HEK293T (cell line): Measurements from ENCODE around the gene CNKSR1.

ENCODE experiments used
- CTCF ChIA-PET: fragments of 350-600 bp; formaldehyde crosslinking; extraction: SDS; loops from one replicate; lab custom pipeline; 2021; ENCODE audit warnings: antibody characterized with exemption, inconsistent platforms; lab: Yijun Ruan, JAX
- POLR2A ChIA-PET: fragments of 350-600 bp; formaldehyde crosslinking; extraction: SDS; loops from one replicate; lab custom pipeline; 2020; ENCODE audit warnings: antibody characterized with exemption, inconsistent platforms; lab: Yijun Ruan, JAX
- DNase-seq: peaks from one replicate; pipeline ENCODE4 v3.0.0; 2012; ENCODE audit warnings: mixed read lengths; ENCODE audit errors: extremely low spot score
- ARNT ChIP-seq: fragments of 450-650 bp; IDR thresholded peaks from 2 replicates; pipeline ENCODE4 v1.6.1; 2017; ENCODE audit warnings: mild to moderate bottlenecking
- BHLHE40 ChIP-seq: fragments of 450-650 bp; IDR thresholded peaks from 2 replicates; pipeline ENCODE4 v1.6.1; 2016; ENCODE audit warnings: mild to moderate bottlenecking, moderate library complexity, borderline replicate concordance
- CTBP1 ChIP-seq: fragments of 450-650 bp; IDR thresholded peaks from 2 replicates; pipeline ENCODE4 v1.6.1; 2016; ENCODE audit warnings: borderline replicate concordance
- ELF4 ChIP-seq: fragments of 450-650 bp; IDR thresholded peaks from 2 replicates; pipeline ENCODE4 v1.6.1; 2017; ENCODE audit warnings: antibody characterized with exemption
- FOXA1 ChIP-seq: fragments of 450-650 bp; IDR thresholded peaks from 2 replicates; pipeline ENCODE4 v1.6.1; 2016; ENCODE audit warnings: mild to moderate bottlenecking
- FOXK2 ChIP-seq: fragments of 450-650 bp; IDR thresholded peaks from 2 replicates; pipeline ENCODE4 v1.6.1; 2016; ENCODE audit warnings: mild to moderate bottlenecking
- FOXM1 ChIP-seq: fragments of 450-650 bp; IDR thresholded peaks from 2 replicates; pipeline ENCODE4 v1.6.1; 2017; ENCODE audit warnings: mild to moderate bottlenecking, borderline replicate concordance
- HDGF ChIP-seq: fragments of 450-650 bp; IDR thresholded peaks from 2 replicates; pipeline ENCODE4 v1.6.1; 2017; ENCODE audit warnings: antibody characterized with exemption, borderline replicate concordance
- L3MBTL2 ChIP-seq: fragments of 450-650 bp; conservative IDR thresholded peaks from 2 replicates; pipeline ENCODE4 v1.6.1; 2016; ENCODE audit warnings: mild to moderate bottlenecking
- LEF1 ChIP-seq: fragments of 450-650 bp; IDR thresholded peaks from 2 replicates; pipeline ENCODE4 v1.6.1; 2017; ENCODE audit warnings: mild to moderate bottlenecking, borderline replicate concordance
- NFRKB ChIP-seq: fragments of 450-650 bp; IDR thresholded peaks from 2 replicates; pipeline ENCODE4 v1.6.1; 2016; ENCODE audit warnings: mild to moderate bottlenecking, moderate library complexity
- PKNOX1 ChIP-seq: fragments of 450-650 bp; IDR thresholded peaks from 2 replicates; pipeline ENCODE4 v1.6.1; 2016
- SP1 ChIP-seq: fragments of 450-650 bp; IDR thresholded peaks from 2 replicates; pipeline ENCODE4 v1.6.1; 2017
- SUZ12 ChIP-seq: fragments of 450-650 bp; IDR thresholded peaks from 2 replicates; pipeline ENCODE4 v1.6.1; 2016; ENCODE audit warnings: mild to moderate bottlenecking
- TARDBP ChIP-seq: fragments of 450-650 bp; IDR thresholded peaks from 2 replicates; pipeline ENCODE4 v1.6.1; 2016
- ZNF384 ChIP-seq: fragments of 450-650 bp; IDR thresholded peaks from 2 replicates; pipeline ENCODE4 v1.6.1; 2016

Gene CNKSR1

GRCh38 chr1:26169198-26169554 lies 8.1 kb upstream of the CNKSR1 start:
- no peak for TF ChIP-seq FOXK2
- no peak for DNase-seq
- CTCF ChIA-PET: interaction anchor here (0.6 to 2.2 kb wide), 13 partner anchors 9 to 230 kb away, joined by 3 to 8 read pairs (median 3); partner anchors contain the start of gene CEP85
- POLR2A ChIA-PET: interaction anchor here (0.9 to 2.0 kb wide), 10 partner anchors 10 to 125 kb away, joined by 3 to 19 read pairs (median 5); partner anchors contain the start of genes CATSPER4, CEP85 and FAM110D

- CTCF ChIA-PET: interaction anchor here (0.5 to 2.2 kb wide), 15 partner anchors 8 to 230 kb away, joined by 3 to 8 read pairs (median 3); partner anchors contain the start of gene CEP85
- POLR2A ChIA-PET: interaction anchor here (0.9 to 2.0 kb wide), 10 partner anchors 10 to 126 kb away, joined by 3 to 19 read pairs (median 5); partner anchors contain the start of genes CATSPER4, CEP85 and FAM110D
- TF ChIP-seq ELF4 (peak; percentile 87), FOXM1 (no peak), BHLHE40 (no peak), ZNF384 (no peak), FOXK2 (no peak), L3MBTL2 (peak; percentile 53; the same call in 1 of the 2 replicates), HDGF (no peak), ARNT (peak; percentile 11; the same call in 1 of the 2 replicates), SUZ12 (no peak), PKNOX1 (0 out of 2 replicates have a peak, but pooled peaks have one; percentile 19), TARDBP (peak; percentile 77), CTBP1 (no peak), NFRKB (no peak), SP1 (no peak), FOXA1 (no peak), LEF1 (no peak; the same call in 1 of the 2 replicates)
- peak; percentile 99 for DNase-seq
These were observed 7.4 kb upstream of the CNKSR1 start, which contains the start of gene ZNF593 for GRCh38 chr1:26169669-26170471. ZNF593 (plus strand) TSS chr1:26169908; CDS start chr1:26169984, 76 bp downstream.

GRCh38 chr1:26170472-26170821 lies 6.8 kb upstream of the CNKSR1 start:
- POLR2A ChIA-PET: interaction anchor here (1.4 to 2.0 kb wide), 6 partner anchors 9 to 126 kb away, joined by 4 to 19 read pairs (median 7); partner anchors contain the start of genes CATSPER4 and CEP85
- CTCF ChIA-PET: interaction anchor here (1.2 to 2.2 kb wide), 4 partner anchors 39 to 134 kb away, joined by 3 to 8 read pairs (median 6); partner anchors contain the start of gene CEP85
- DNase-seq: no peak
- TF ChIP-seq SP1 (no peak), CTBP1 (no peak), NFRKB (no peak), LEF1 (no peak), FOXK2 (no peak), PKNOX1 (no peak), HDGF (no peak), BHLHE40 (no peak)

- ChIA-PET CTCF (no interaction called here), POLR2A (interaction anchor here (1.1 to 2.0 kb wide), 3 partner anchors 16 to 60 kb away, joined by 3 to 6 read pairs (median 4); no protein-coding TSS in a partner anchor)
- DNase-seq: no peak
- TF ChIP-seq FOXA1 (no peak), FOXM1 (no peak), HDGF (no peak)
These were observed 5.9 kb upstream of the CNKSR1 start, which contains the start of gene ZNF593OS for GRCh38 chr1:26171084-26172072. ZNF593OS (minus strand) TSS chr1:26171832; CDS start chr1:26171661, 171 bp downstream.

GRCh38 chr1:26175346-26175745 lies 1.9 kb upstream of the CNKSR1 start:
- DNase-seq: no peak
- POLR2A ChIA-PET: no interaction called here
- TF ChIP-seq FOXK2 (no peak), NFRKB (no peak), SUZ12 (no peak), ELF4 (no peak), L3MBTL2 (no peak), LEF1 (no peak), BHLHE40 (no peak), HDGF (no peak), SP1 (no peak), ZNF384 (no peak), FOXM1 (no peak), CTBP1 (no peak), FOXA1 (no peak), ARNT (no peak), PKNOX1 (no peak), TARDBP (no peak)
- CTCF ChIA-PET: no interaction called here
